CD14-positive monocyte (primary cell): ENCODE results near the gene TIMM50. TPM values are rescaled to one million over a fixed set of nuclear protein-coding genes. Genes with fewer than 3 reads are reported as not detected.

Source experiments
- DNase-seq, 3 donors: peaks; one replicate each; pipeline ENCODE4 v3.0.0-alpha.2; 2011 to 2022
- H2AFZ ChIP-seq: 2 replicates; pipeline ENCODE4 v1.6.0; 2012; ENCODE audit warnings: mild to moderate bottlenecking, low read depth, low read length, inconsistent platforms; ENCODE audit not compliant: insufficient read depth, poor library complexity, severe bottlenecking
- H3K27ac ChIP-seq, 2 donors: 1 replicate in 1 of 2; 2 replicates in 1 of 2; pipeline ENCODE4 v1.5.1; 2012 to 2013; ENCODE audit warnings: low read length in 2 of 2, control low read depth in 1 of 2, inconsistent platforms in 1 of 2, low read depth in 1 of 2, mild to moderate bottlenecking in 1 of 2
- H3K27me3 ChIP-seq, 2 donors: one replicate each; pipeline versions ENCODE4 v1.6.0 to v1.6.1; 2011 to 2013; ENCODE audit warnings: low read length in 2 of 2; ENCODE audit not compliant: control insufficient read depth in 2 of 2, insufficient read depth in 2 of 2
- H3K36me3 ChIP-seq, 2 donors: replicated peaks in 1 of 2; 1 replicate in 1 of 2; 2 replicates in 1 of 2; pipeline versions ENCODE4 v1.5.1 to v1.6.1; 2012 to 2013; ENCODE audit warnings: low read length in 2 of 2, control low read depth in 1 of 2, inconsistent platforms in 1 of 2, mild to moderate bottlenecking in 1 of 2; ENCODE audit not compliant: insufficient read depth in 2 of 2, control insufficient read depth in 1 of 2
- H3K4me1 ChIP-seq, 2 donors: 1 replicate in 1 of 2; 2 replicates in 1 of 2; pipeline versions ENCODE4 v1.5.1 to v1.6.1; 2012 to 2013; ENCODE audit warnings: low read length in 2 of 2, control low read depth in 1 of 2, inconsistent platforms in 1 of 2, mild to moderate bottlenecking in 1 of 2, moderate library complexity in 1 of 2; ENCODE audit not compliant: insufficient read depth in 2 of 2, control insufficient read depth in 1 of 2
- H3K4me2 ChIP-seq: replicated peaks from 2 replicates; pipeline ENCODE3; 2012; ENCODE audit warnings: low read length, moderate library complexity, mild to moderate bottlenecking; ENCODE audit not compliant: poor library complexity, severe bottlenecking; ENCODE audit errors: extremely low read depth
- H3K4me3 ChIP-seq, 3 experiments: fragments of 200-600 bp in 1 of 3; sonication (generic) in 1 of 3; replicated peaks in 1 of 3; 1 replicate in 2 of 3; 2 replicates in 1 of 3; pipeline ENCODE4 v1.5.1; 2011 to 2013; ENCODE audit warnings: low read length in 3 of 3, mild to moderate bottlenecking in 3 of 3, control low read depth in 2 of 3, low read depth in 2 of 3, inconsistent platforms in 1 of 3, moderate library complexity in 1 of 3
- H3K79me2 ChIP-seq: 2 replicates; pipeline ENCODE4 v1.6.0; 2012; ENCODE audit warnings: mild to moderate bottlenecking, control low read depth, inconsistent platforms, low read length, moderate library complexity; ENCODE audit not compliant: insufficient read depth
- H3K9ac ChIP-seq: 2 replicates; pipeline ENCODE4 v1.6.0; 2017; ENCODE audit warnings: low read length, mild to moderate bottlenecking; ENCODE audit not compliant: insufficient read depth, poor library complexity, severe bottlenecking
- H3K9me3 ChIP-seq, 2 donors: replicated peaks in 1 of 2; 1 replicate in 1 of 2; 2 replicates in 1 of 2; pipeline versions ENCODE4 v1.5.1 to v1.6.1; 2012 to 2013; ENCODE audit warnings: low read length in 2 of 2, control low read depth in 1 of 2; ENCODE audit not compliant: control insufficient read depth in 1 of 2, insufficient read depth in 1 of 2
- H4K20me1 ChIP-seq: 2 replicates; pipeline ENCODE4 v1.6.0; 2012; ENCODE audit warnings: mild to moderate bottlenecking, low read length, control low read depth, moderate library complexity; ENCODE audit not compliant: insufficient read depth
- H3K27ac Mint-ChIP-seq, 7 donors: one replicate each; pipeline ENCODE4 v1.8.0; 2020; ENCODE audit warnings: mild to moderate bottlenecking in 7 of 7, mixed read lengths in 7 of 7, moderate library complexity in 6 of 7, inconsistent platforms in 2 of 7
- H3K27me3 Mint-ChIP-seq, 3 donors: one replicate each; pipeline ENCODE4 v1.8.0; 2021 to 2022; ENCODE audit warnings: low read depth in 3 of 3, mild to moderate bottlenecking in 3 of 3, mixed read lengths in 3 of 3, moderate library complexity in 3 of 3, inconsistent platforms in 1 of 3
- H3K36me3 Mint-ChIP-seq, 2 donors: one replicate each; pipeline ENCODE4 v1.8.0; 2020; ENCODE audit warnings: mixed read lengths in 2 of 2, inconsistent platforms in 1 of 2, mild to moderate bottlenecking in 1 of 2
- H3K4me1 Mint-ChIP-seq: one replicate; pipeline ENCODE4 v1.8.0; 2020; ENCODE audit warnings: mild to moderate bottlenecking, mixed read lengths
- H3K4me3 Mint-ChIP-seq, 2 donors: one replicate each; pipeline ENCODE4 v1.8.0; 2020; ENCODE audit warnings: mild to moderate bottlenecking in 2 of 2, mixed read lengths in 2 of 2, moderate library complexity in 1 of 2
- H3K9me3 Mint-ChIP-seq, 7 donors: one replicate each; pipeline ENCODE4 v1.8.0; 2020 to 2022; ENCODE audit warnings: mixed read lengths in 7 of 7, mild to moderate bottlenecking in 6 of 7, moderate library complexity in 6 of 7, inconsistent platforms in 2 of 7
- CTCF ChIP-seq: fragments of 200-600 bp; IDR thresholded peaks from one replicate; pipeline ENCODE4 v1.8.0; 2022; ENCODE audit warnings: antibody characterized with exemption, mild to moderate bottlenecking
- WGBS: methylation state at CpG from one replicate; pipeline ENCODE4 v1.1.5; 2013; ENCODE audit warnings: missing lambda C conversion rate; ENCODE audit not compliant: insufficient coverage; 5-methylcytosine and 5-hydroxymethylcytosine counted together
- intact Hi-C, 2 donors: fragments of 100-400 bp; cut with micrococcal nuclease; formaldehyde crosslinking; loops; one replicate each; pipeline versions ENCODE4 v1.15.0 to v1.15.1; 2023
- polyA plus RNA-seq, 3 donors: library from polyadenylated mRNA; depleted of rRNA in 1 of 3; unstranded in 2 of 3; stranded (reverse) in 1 of 3; fragments of 300-500 nt in 2 of 3; fragments of >200 nt in 1 of 3; fragmentation: Illumina TruSeq in 2 of 3; gene quantifications; 1 replicate in 2 of 3; 2 replicates in 1 of 3; pipeline ENCODE4 v1.2.3, GENCODE V29; 2012 to 2021

Gene TIMM50
- polyA plus RNA-seq, 3 donors = 22.0 to 54.6 (median 43.8) TPM

GRCh38 chr19:39509233-39509632 lies 28.6 kb downstream of the TIMM50 start:
- H2AFZ ChIP-seq = no peak overlapping the region
- no peak overlapping the region for H3K4me3 ChIP-seq
- H3K36me3 ChIP-seq = no peaks in the 10 kb centered on the region
- peaks cover 5 to 6% of the 10 kb centered on the region in 2 donors for H3K9me3 ChIP-seq
- peaks cover 0 to 24% (median 13%) of the 10 kb centered on the region in 7 donors for H3K9me3 Mint-ChIP-seq
- WGBS = no CpG with 5 or more reads among the region's 2 CpGs
- no peak overlapping the region for H3K4me2 ChIP-seq
- peaks cover 7 to 10% of the 10 kb centered on the region in 2 donors for H3K4me1 ChIP-seq
- no peaks in the 10 kb centered on the region for H4K20me1 ChIP-seq
- peaks cover 58 to 85% (median 72%) of the 10 kb centered on the region in 3 donors for H3K27me3 Mint-ChIP-seq
- intact Hi-C loops = no loop called here
- no peaks in the 10 kb centered on the region for H3K79me2 ChIP-seq
- H3K36me3 Mint-ChIP-seq = peaks cover 0 to 5% of the 10 kb centered on the region in 2 donors
- H3K9ac ChIP-seq = no peak overlapping the region
- peaks cover 24 to 64% of the 10 kb centered on the region in 2 donors for H3K27me3 ChIP-seq
- no peak overlapping the region for H3K27ac Mint-ChIP-seq
- no peak overlapping the region for H3K27ac ChIP-seq
- no peak for DNase-seq
- TF ChIP-seq CTCF = no peak
- peak overlapping the region in 1 of 2 donors; percentile 54 for H3K4me3 Mint-ChIP-seq
- peaks cover 8% of the 10 kb centered on the region for H3K4me1 Mint-ChIP-seq

- Mint-ChIP-seq H3K9me3 (peaks cover 0 to 29% (median 15%) of the 10 kb centered on the region in 7 donors), H3K36me3 (no peaks in the 10 kb centered on the region), H3K27me3 (peaks cover 70 to 85% (median 82%) of the 10 kb centered on the region in 3 donors), H3K4me1 (peaks cover 12% of the 10 kb centered on the region), H3K4me3 (peak overlapping the region in 1 of 2 donors; percentile 24), H3K27ac (no peak overlapping the region)
- H3K9ac ChIP-seq = no peak overlapping the region
- intact Hi-C loops = no loop called here
- DNase-seq = no peak
- WGBS = 0% methylated on average over 1 of the region's 2 CpGs
- H3K79me2 ChIP-seq = no peaks in the 10 kb centered on the region
- no peaks in the 10 kb centered on the region for H4K20me1 ChIP-seq
- H3K27me3 ChIP-seq = peaks cover 37 to 67% of the 10 kb centered on the region in 2 donors
- no peak for TF ChIP-seq CTCF
- no peak overlapping the region for H2AFZ ChIP-seq
- H3K4me1 ChIP-seq = peaks cover 0 to 10% of the 10 kb centered on the region in 2 donors
- no peak overlapping the region for H3K4me3 ChIP-seq
- no peaks in the 10 kb centered on the region for H3K36me3 ChIP-seq
- H3K4me2 ChIP-seq = no peak overlapping the region
- H3K9me3 ChIP-seq = peaks cover 11 to 16% of the 10 kb centered on the region in 2 donors
- H3K27ac ChIP-seq = no peak overlapping the region
Observed at GRCh38 chr19:39512988-39513387, 32.4 kb downstream of the TIMM50 start.
